D721Med (cell line): ENCODE data around the gene SS18L1.

Source experiments
- DNase-seq: peaks from one replicate; pipeline ENCODE4 v3.0.0; 2011; ENCODE audit warnings: low spot score; ENCODE audit not compliant: insufficient read length
- FAIRE-seq: peaks from 2 replicates; lab custom pipeline; 2011; peaks lifted over from hg19 to GRCh38; lab: Jason Lieb, UNC
- CTCF ChIP-seq: IDR thresholded peaks from 2 replicates; pipeline ENCODE4 v1.5.1; 2012; ENCODE audit warnings: mild to moderate bottlenecking, control low read depth; ENCODE audit not compliant: insufficient read depth; ENCODE audit errors: missing control alignments

The SS18L1 gene

GRCh38 chr20:62156592-62157386 is 13.2 kb downstream of the SS18L1 start:
- FAIRE-seq (no peak), DNase-seq (peak; percentile 87)
- TF ChIP-seq CTCF: peak; percentile 41

- TF ChIP-seq CTCF: no peak
- DNase-seq (no peak), FAIRE-seq (no peak)
Measured at GRCh38 chr20:62157387-62158087, 14.0 kb downstream of the SS18L1 start.

GRCh38 chr20:62158088-62158400 is 14.5 kb downstream of the SS18L1 start:
- DNase-seq: no peak
- FAIRE-seq: no peak
- no peak for TF ChIP-seq CTCF

GRCh38 chr20:62158541-62158940 is 15.0 kb downstream of the SS18L1 start:
- FAIRE-seq: no peak
- no peak for DNase-seq

GRCh38 chr20:62159052-62159451 is 15.5 kb downstream of the SS18L1 start:
- DNase-seq (no peak), FAIRE-seq (no peak)
- no peak for TF ChIP-seq CTCF

More at GRCh38 chr20:62158541-62158940, 15.0 kb downstream of the SS18L1 start:
- no peak for TF ChIP-seq CTCF

- FAIRE-seq (no peak), DNase-seq (no peak)
- no peak for TF ChIP-seq CTCF
Measured at GRCh38 chr20:62159839-62160238, 16.3 kb downstream of the SS18L1 start.

GRCh38 chr20:62160253-62160652 is 16.7 kb downstream of the SS18L1 start:
- TF ChIP-seq CTCF: no peak
- DNase-seq (no peak), FAIRE-seq (no peak)
